Ascending aorta (tissue), 2 donors: ENCODE data around the gene CLN3. TPM values are rescaled to one million over a fixed set of nuclear protein-coding genes. Genes with fewer than 3 reads are reported as not detected.

Experiments
- DNase-seq, 2 donors: peaks; one replicate each; pipeline ENCODE4 v3.0.0-alpha.2; 2019; ENCODE audit warnings: low spot score in 2 of 2
- H3K27ac ChIP-seq, 2 donors: fragments of 200-600 bp; sonication (generic); one replicate each; pipeline ENCODE4 v1.5.1; 2016 to 2017; ENCODE audit warnings: mild to moderate bottlenecking in 1 of 2
- H3K27me3 ChIP-seq: fragments of 200-600 bp; sonication (generic); one replicate; pipeline ENCODE4 v1.5.1; 2017
- H3K36me3 ChIP-seq, 2 donors: fragments of 200-600 bp; sonication (generic); one replicate each; pipeline ENCODE4 v1.5.1; 2016
- H3K4me1 ChIP-seq, 2 donors: fragments of 200-600 bp; sonication (generic); one replicate each; pipeline ENCODE4 v1.5.1; 2016 to 2017; ENCODE audit warnings: mild to moderate bottlenecking in 1 of 2
- H3K4me3 ChIP-seq, 2 donors: fragments of 200-600 bp; sonication (generic); one replicate each; pipeline ENCODE4 v1.5.1; 2016 to 2017; ENCODE audit warnings: mild to moderate bottlenecking in 1 of 2
- H3K9me3 ChIP-seq, 2 donors: fragments of 200-600 bp; sonication (generic); one replicate each; pipeline ENCODE4 v1.5.1; 2016
- intact Hi-C: fragments of 100-400 bp; cut with DNase I; formaldehyde crosslinking; loops from one replicate; pipeline ENCODE4 v1.15.1; 2023
- total RNA-seq: library from RNA; depleted of rRNA; stranded (reverse); fragments of >200 nt; gene quantifications from one replicate; pipeline ENCODE4 v1.1.0, GENCODE V29; 2016
- TF ChIP-seq, protein P1 (sequence below), 3 experiments: fragments of 200-600 bp in 2 of 3; fragments of 450-650 bp in 1 of 3; sonication (generic) in 2 of 3; IDR thresholded peaks; one replicate each; pipeline ENCODE4 v1.5.1; 2016 to 2019; ENCODE audit warnings: antibody characterized with exemption in 3 of 3, mild to moderate bottlenecking in 1 of 3, moderate library complexity in 1 of 3

CLN3 gene
- total RNA-seq, 1 donor from 2014 or later, result 16.1 TPM

DNA sequence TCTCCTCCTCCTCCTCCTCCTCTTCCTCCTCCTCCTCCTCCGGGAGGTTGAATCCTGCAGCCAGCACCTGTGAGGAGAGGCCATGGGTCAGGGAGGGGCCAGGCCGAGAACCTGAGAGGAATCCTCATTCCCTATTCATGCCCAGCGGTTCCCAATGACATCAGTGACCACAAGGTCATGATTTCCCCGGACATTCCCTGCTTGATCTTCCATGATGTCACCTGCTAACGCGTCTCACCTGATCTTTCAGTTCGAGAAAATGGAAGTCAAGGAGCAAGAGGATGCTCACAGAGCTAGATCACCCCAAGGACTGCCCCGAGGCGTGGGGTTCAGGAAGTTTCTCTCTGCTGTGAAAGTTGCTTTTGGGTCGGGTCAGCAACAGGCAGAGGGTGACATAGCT is 8.0 kb upstream of the CLN3 start:
- intact Hi-C loops, result no loop called here
- Histone ChIP-seq H3K4me1 (no peaks in the 10 kb centered on the region), H3K27me3 (no peaks in the 10 kb centered on the region), H3K27ac (no peak overlapping the region), H3K9me3 (no peaks in the 10 kb centered on the region), H3K4me3 (no peak overlapping the region), H3K36me3 (no peaks in the 10 kb centered on the region)
- no peak for DNase-seq
- TF ChIP-seq, protein P1, sequence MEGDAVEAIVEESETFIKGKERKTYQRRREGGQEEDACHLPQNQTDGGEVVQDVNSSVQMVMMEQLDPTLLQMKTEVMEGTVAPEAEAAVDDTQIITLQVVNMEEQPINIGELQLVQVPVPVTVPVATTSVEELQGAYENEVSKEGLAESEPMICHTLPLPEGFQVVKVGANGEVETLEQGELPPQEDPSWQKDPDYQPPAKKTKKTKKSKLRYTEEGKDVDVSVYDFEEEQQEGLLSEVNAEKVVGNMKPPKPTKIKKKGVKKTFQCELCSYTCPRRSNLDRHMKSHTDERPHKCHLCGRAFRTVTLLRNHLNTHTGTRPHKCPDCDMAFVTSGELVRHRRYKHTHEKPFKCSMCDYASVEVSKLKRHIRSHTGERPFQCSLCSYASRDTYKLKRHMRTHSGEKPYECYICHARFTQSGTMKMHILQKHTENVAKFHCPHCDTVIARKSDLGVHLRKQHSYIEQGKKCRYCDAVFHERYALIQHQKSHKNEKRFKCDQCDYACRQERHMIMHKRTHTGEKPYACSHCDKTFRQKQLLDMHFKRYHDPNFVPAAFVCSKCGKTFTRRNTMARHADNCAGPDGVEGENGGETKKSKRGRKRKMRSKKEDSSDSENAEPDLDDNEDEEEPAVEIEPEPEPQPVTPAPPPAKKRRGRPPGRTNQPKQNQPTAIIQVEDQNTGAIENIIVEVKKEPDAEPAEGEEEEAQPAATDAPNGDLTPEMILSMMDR (IDR thresholded peaks at IDR 0.05), result no peak

- Histone ChIP-seq H3K36me3 (no peaks in the 10 kb centered on the region), H3K27me3 (no peaks in the 10 kb centered on the region), H3K9me3 (no peaks in the 10 kb centered on the region), H3K27ac (no peak overlapping the region), H3K4me3 (no peak overlapping the region), H3K4me1 (no peaks in the 10 kb centered on the region)
- TF ChIP-seq, protein P1 (IDR thresholded peaks at IDR 0.05), result no peak
- DNase-seq, result no peak
- intact Hi-C loops, result no loop called here
Observed at GRCh38 chr16:28498666-28499381, 7.0 kb upstream of the CLN3 start.

DNA sequence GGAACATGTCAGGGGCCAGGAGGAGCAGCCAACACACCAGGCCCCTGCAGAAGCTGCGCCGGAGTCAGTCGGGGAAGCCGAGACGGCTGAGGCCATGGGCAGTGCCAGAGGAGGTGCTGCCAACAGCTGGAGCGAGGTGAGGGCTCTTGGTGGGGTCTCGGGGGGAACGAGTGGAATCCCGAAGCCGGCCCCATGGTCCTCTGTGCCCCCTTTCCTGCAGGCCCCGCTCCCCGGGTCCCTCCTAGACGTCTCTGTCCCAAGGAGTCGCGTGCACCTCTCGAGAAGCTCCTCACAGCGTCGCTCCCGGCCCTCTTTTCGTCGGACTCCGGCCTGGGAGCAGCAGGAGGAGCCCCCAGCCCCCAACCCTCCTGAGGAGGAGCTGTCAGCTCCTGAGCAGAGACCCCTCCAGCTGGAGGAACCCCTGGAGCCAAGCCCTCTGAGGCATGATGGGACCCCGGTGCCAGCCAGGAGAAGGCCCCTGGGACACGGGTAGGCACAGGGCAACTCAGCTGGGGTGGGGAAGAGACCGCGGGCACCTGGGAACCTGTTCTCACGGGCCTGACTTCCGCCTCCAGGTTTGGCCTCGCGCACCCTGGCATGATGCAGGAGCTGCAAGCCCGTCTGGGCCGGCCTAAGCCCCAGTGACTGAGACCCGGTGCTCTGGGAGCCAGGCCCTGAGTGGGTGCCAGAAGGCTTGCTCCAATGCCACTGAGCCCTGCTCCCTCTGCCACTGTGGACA is 6.2 kb upstream of the CLN3 start:
- Histone ChIP-seq H3K36me3 (no peaks in the 10 kb centered on the region), H3K27me3 (no peaks in the 10 kb centered on the region), H3K9me3 (no peaks in the 10 kb centered on the region), H3K27ac (no peak overlapping the region), H3K4me3 (no peak overlapping the region), H3K4me1 (no peaks in the 10 kb centered on the region)
- no peak for DNase-seq
- TF ChIP-seq, protein P1 (IDR thresholded peaks at IDR 0.05), result no peak
- intact Hi-C loops, result no loop called here

DNA sequence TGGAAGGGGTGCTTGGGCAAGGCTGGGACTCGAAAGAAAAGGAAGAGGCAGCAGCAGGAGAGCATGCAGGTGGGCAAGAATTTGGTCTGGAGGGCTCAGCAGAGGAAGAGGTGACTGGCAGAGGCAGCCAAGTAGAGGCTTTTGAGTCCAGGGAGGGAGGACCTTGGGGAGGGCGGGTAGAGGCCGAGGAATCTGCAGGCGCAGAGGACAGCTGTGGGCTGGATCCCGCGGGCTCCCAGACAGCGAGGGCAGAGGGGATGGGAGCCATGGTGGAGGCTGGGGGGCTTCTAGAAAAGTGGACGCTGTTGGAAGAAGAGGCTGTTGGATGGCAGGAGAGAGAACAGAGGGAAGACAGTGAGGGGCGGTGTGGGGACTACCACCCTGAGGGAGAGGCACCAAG is 5.5 kb upstream of the CLN3 start:
- intact Hi-C loops, result no loop called here
- Histone ChIP-seq H3K4me3 (no peak overlapping the region), H3K27me3 (no peaks in the 10 kb centered on the region), H3K4me1 (no peaks in the 10 kb centered on the region), H3K9me3 (no peaks in the 10 kb centered on the region), H3K36me3 (no peaks in the 10 kb centered on the region), H3K27ac (no peak overlapping the region)
- no peak for DNase-seq
- TF ChIP-seq, protein P1 (IDR thresholded peaks at IDR 0.05), result no peak

- Histone ChIP-seq H3K36me3 (no peaks in the 10 kb centered on the region), H3K27me3 (no peaks in the 10 kb centered on the region), H3K9me3 (no peaks in the 10 kb centered on the region), H3K27ac (no peak overlapping the region), H3K4me1 (no peaks in the 10 kb centered on the region), H3K4me3 (no peak overlapping the region)
- TF ChIP-seq, protein P1 (IDR thresholded peaks at IDR 0.05), result no peak
- no peak for DNase-seq
- intact Hi-C loops, result no loop called here
Observed at GRCh38 chr16:28496844-28497243, 5.0 kb upstream of the CLN3 start.
